Naive thymus-derived CD4-positive, alpha-beta T cell (primary cell): ENCODE results near the gene SHC2. TPM values are rescaled to one million over a fixed set of nuclear protein-coding genes. Genes with fewer than 3 reads are reported as not detected.

ENCODE experiments used
- ATAC-seq: fragments of 150-1000 bp; cut with Tn5 transposase; 2 replicates; pipeline ENCODE4 v1.10.0; 2021; ENCODE audit warnings: mild to moderate bottlenecking, moderate library complexity
- CTCF ChIA-PET: fragments of 350-600 bp; sonication (Branson Sonifier 250); formaldehyde crosslinking; loops from one replicate; lab custom pipeline; 2021; ENCODE audit warnings: antibody characterized with exemption; lab: Charles Lee
- POLR2A ChIA-PET: fragments of 350-600 bp; sonication (Branson Sonifier 250); formaldehyde crosslinking; loops from one replicate; lab custom pipeline; 2021; ENCODE audit warnings: antibody characterized with exemption, inconsistent platforms; lab: Charles Lee
- DNase-seq, 9 donors: peaks; one replicate each; pipeline versions ENCODE4 v3.0.0 to v3.0.0-alpha.2; 2020 to 2022; ENCODE audit warnings: mixed read lengths in 1 of 9
- H3K27ac ChIP-seq: one replicate; pipeline ENCODE4 v1.7.0; 2013; ENCODE audit warnings: mild to moderate bottlenecking, low read depth, low read length, moderate library complexity
- H3K27me3 ChIP-seq, 2 donors: one replicate each; pipeline ENCODE4 v1.7.0; 2013; ENCODE audit warnings: low read length in 2 of 2, mild to moderate bottlenecking in 2 of 2, moderate library complexity in 2 of 2; ENCODE audit not compliant: control insufficient read depth in 2 of 2, insufficient read depth in 2 of 2
- H3K36me3 ChIP-seq, 3 experiments: 1 replicate in 2 of 3; 2 replicates in 1 of 3; pipeline ENCODE4 v1.7.0; 2013; ENCODE audit warnings: low read length in 3 of 3, mild to moderate bottlenecking in 3 of 3, moderate library complexity in 1 of 3; ENCODE audit not compliant: insufficient read depth in 3 of 3, control insufficient read depth in 2 of 3
- H3K4me1 ChIP-seq, 2 donors: one replicate each; pipeline ENCODE4 v1.7.0; 2013; ENCODE audit warnings: low read length in 2 of 2, mild to moderate bottlenecking in 2 of 2, moderate library complexity in 1 of 2; ENCODE audit not compliant: control insufficient read depth in 2 of 2, insufficient read depth in 2 of 2
- H3K4me3 ChIP-seq: 2 replicates; pipeline ENCODE4 v1.7.0; 2013; ENCODE audit warnings: mild to moderate bottlenecking, low read length
- H3K9me3 ChIP-seq, 3 experiments: 1 replicate in 2 of 3; 2 replicates in 1 of 3; pipeline ENCODE4 v1.7.0; 2013; ENCODE audit warnings: low read length in 3 of 3; ENCODE audit not compliant: control insufficient read depth in 2 of 3
- H3K27ac Mint-ChIP-seq, 9 donors: one replicate each; pipeline ENCODE4 v1.8.0; 2020 to 2022; ENCODE audit warnings: mixed read lengths in 9 of 9, mild to moderate bottlenecking in 8 of 9, moderate library complexity in 5 of 9, inconsistent platforms in 2 of 9
- H3K27me3 Mint-ChIP-seq, 5 donors: one replicate each; pipeline ENCODE4 v1.8.0; 2021 to 2022; ENCODE audit warnings: mixed read lengths in 5 of 5, mild to moderate bottlenecking in 1 of 5
- H3K36me3 Mint-ChIP-seq, 5 donors: one replicate each; pipeline ENCODE4 v1.8.0; 2020 to 2022; ENCODE audit warnings: mixed read lengths in 5 of 5, mild to moderate bottlenecking in 3 of 5, inconsistent platforms in 1 of 5
- H3K4me1 Mint-ChIP-seq, 7 donors: one replicate each; pipeline ENCODE4 v1.8.0; 2020 to 2022; ENCODE audit warnings: mixed read lengths in 7 of 7, mild to moderate bottlenecking in 3 of 7, inconsistent platforms in 1 of 7
- H3K4me3 Mint-ChIP-seq, 10 donors: one replicate each; pipeline ENCODE4 v1.8.0; 2020 to 2022; ENCODE audit warnings: mild to moderate bottlenecking in 10 of 10, mixed read lengths in 10 of 10, moderate library complexity in 6 of 10, inconsistent platforms in 2 of 10
- H3K9me3 Mint-ChIP-seq, 11 donors: one replicate each; pipeline ENCODE4 v1.8.0; 2020 to 2022; ENCODE audit warnings: mixed read lengths in 11 of 11, mild to moderate bottlenecking in 4 of 11, inconsistent platforms in 1 of 11, moderate library complexity in 1 of 11
- intact Hi-C, 2 donors: fragments of 100-400 bp; cut with micrococcal nuclease; formaldehyde crosslinking; loops; one replicate each; pipeline ENCODE4 v1.15.1; 2023
- polyA plus RNA-seq, 2 donors: library from polyadenylated mRNA; unstranded; fragments of 300-500 nt; fragmentation: Illumina TruSeq; gene quantifications; one replicate each; pipeline ENCODE4 v1.2.3, GENCODE V29; 2021
- total RNA-seq, 6 experiments: library from RNA in 5 of 6; stranded (reverse) in 5 of 6; gene quantifications; 1 replicate in 5 of 6; 2 replicates in 1 of 6; pipeline ENCODE4 v1.2.3 and lab custom pipeline; 2021 to 2026

The SHC2 gene
- total and polyA plus RNA-seq, 7 experiments from 2014 or later = 0.82 to 2.3 (median 2.1) TPM; not detected in 4

DNA sequence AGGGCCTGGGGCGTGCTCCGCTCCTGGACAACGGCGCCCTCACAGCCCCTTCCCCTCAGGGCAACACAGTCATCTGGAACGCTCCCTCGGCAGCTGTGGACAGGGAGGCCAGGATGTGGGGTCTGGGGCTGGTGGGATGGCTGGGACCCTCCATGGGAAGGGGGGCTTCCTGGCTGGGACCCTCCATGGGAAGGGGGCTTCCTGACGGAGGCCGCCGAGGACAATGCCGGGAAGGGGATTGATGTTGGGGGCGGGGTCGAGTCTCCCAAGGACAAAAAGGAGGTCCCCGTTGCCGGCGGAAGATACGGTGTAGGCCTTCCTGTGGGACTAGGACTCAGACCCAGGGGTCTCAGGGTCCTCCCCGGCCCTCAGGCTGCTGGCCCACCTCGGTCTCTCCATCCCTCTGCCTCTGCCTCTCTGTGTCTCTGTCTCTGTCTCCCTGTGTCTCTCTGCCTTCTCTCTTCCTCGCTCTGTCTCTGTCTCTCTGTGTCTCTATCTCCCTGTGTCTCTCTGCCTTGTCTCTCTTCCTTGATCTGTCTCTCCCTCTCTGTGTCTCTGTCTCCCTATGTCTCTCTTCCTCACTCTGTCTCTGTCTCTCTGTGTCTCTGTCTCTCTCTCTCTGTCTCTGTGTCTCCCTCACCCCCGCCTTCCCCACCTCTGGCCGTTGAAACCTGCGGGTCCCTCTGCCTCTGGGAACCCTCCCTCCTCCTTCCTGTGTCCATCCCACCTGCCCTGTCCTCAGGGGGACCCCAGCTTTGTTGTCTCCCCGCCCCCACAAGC is 32.7 kb upstream of the SHC2 start:
- Histone ChIP-seq H3K9me3 (no peaks in the 10 kb centered on the region), H3K4me1 (peaks cover 0 to 13% of the 10 kb centered on the region in 2 donors), H3K27ac (no peak overlapping the region), H3K4me3 (no peak overlapping the region), H3K27me3 (no peaks in the 10 kb centered on the region), H3K36me3 (no peaks in the 10 kb centered on the region)
- Mint-ChIP-seq H3K4me3 (peak overlapping the region in 2 of 10 donors; percentile 27 to 67), H3K27ac (peak overlapping the region in 6 of 9 donors; percentile 4 to 86 (median 62)), H3K27me3 (peaks cover 0 to 15% (median 0%) of the 10 kb centered on the region in 5 donors), H3K36me3 (peaks cover 0 to 6% (median 0%) of the 10 kb centered on the region in 5 donors), H3K4me1 (peaks cover 4 to 14% (median 9%) of the 10 kb centered on the region in 7 donors), H3K9me3 (no peaks in the 10 kb centered on the region)
- DNase-seq = peak in 1 of 9 donors; percentile 11
- no peak for ATAC-seq
- intact Hi-C loops = no loop called here
- CTCF ChIA-PET = interaction anchor here (0.7 kb wide), 1 partner anchor 13 kb away, joined by 4 read pairs; no protein-coding TSS in a partner anchor
- POLR2A ChIA-PET = interaction anchor here (0.7 to 1.3 kb wide), 2 partner anchors 9 to 13 kb away, joined by 3 to 10 read pairs; no protein-coding TSS in a partner anchor

DNA sequence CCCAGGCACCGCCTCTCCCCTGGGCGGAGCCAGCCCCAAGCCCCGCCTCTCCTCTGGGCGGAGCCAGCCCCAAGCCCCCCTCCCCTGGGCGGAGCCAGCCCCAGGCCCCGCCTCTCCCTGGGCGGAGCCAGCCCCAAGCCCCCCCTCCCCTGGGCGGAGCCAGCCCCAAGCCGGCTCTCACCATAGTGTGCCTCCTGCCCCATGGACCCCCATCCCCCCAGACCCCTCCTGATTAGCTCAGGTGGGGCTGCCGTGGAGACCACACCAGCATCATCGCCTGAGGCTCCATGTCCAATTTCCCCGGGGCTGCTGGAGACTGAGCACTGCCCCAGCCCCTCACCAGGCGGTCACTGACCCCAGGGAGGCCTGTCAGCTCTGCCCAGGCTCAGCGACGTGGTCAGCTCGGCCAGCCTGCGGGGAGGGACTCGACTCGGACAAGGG is 31.3 kb upstream of the SHC2 start:
- no peak overlapping the region for H3K27ac ChIP-seq
- intact Hi-C loops = no loop called here
- peaks cover 0 to 5% of the 10 kb centered on the region in 2 donors for H3K4me1 ChIP-seq
- POLR2A ChIA-PET = interaction anchor here (0.7 to 1.3 kb wide), 2 partner anchors 9 to 14 kb away, joined by 5 to 10 read pairs; no protein-coding TSS in a partner anchor
- Mint-ChIP-seq H3K4me1 (peaks cover 6 to 15% (median 11%) of the 10 kb centered on the region in 7 donors), H3K4me3 (no peak overlapping the region), H3K27me3 (peaks cover 0 to 9% (median 0%) of the 10 kb centered on the region in 5 donors), H3K27ac (no peak overlapping the region), H3K36me3 (peaks cover 0 to 6% (median 0%) of the 10 kb centered on the region in 5 donors), H3K9me3 (no peaks in the 10 kb centered on the region)
- H3K4me3 ChIP-seq = no peak overlapping the region
- ATAC-seq = peak; percentile 39
- DNase-seq = peak in 3 of 9 donors; percentile 31 to 72 (median 50)
- no peaks in the 10 kb centered on the region for H3K36me3 ChIP-seq
- CTCF ChIA-PET = no interaction called here
- no peaks in the 10 kb centered on the region for H3K27me3 ChIP-seq
- no peaks in the 10 kb centered on the region for H3K9me3 ChIP-seq

DNA sequence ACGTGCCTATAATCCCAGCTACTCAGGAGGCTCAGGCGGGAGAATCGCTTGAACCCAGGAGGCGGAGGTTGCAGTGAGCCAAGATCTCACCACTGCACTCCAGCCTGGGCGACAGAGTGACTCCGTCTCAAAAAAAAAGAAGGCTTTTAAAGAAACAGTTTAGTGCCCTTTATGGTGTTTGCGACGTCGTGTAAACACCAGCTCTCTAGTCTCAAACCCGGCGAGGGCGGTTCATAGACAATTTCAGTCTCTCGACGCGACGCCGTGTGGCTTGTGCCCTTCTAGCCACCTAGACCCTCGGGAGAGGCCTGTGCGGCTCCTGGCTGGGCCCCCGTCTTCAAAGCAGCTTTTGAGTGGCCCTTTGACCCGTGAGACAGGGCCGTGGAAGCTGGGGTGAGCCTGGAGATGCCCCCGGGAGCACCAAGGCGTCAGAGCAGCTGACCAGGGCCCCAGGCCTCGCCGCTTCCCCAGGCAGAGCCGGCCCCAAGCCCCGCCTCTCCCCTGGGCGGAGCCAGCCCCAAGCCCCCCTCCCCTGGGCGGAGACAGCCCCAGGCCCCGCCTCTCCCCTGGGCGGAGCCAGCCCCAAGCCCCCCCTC is 30.4 kb upstream of the SHC2 start:
- H3K27me3 ChIP-seq = no peaks in the 10 kb centered on the region
- DNase-seq (peak in 1 of 9 donors; percentile 44), ATAC-seq (no peak)
- H3K4me3 Mint-ChIP-seq = no peak overlapping the region
- POLR2A ChIA-PET = interaction anchor here (1.0 to 1.9 kb wide), 4 partner anchors 15 to 20 kb away, joined by 3 to 18 read pairs (median 6); no protein-coding TSS in a partner anchor
- H3K27me3 Mint-ChIP-seq = peaks cover 0 to 10% (median 0%) of the 10 kb centered on the region in 5 donors
- H3K9me3 Mint-ChIP-seq = no peaks in the 10 kb centered on the region
- H3K36me3 ChIP-seq = no peaks in the 10 kb centered on the region
- H3K4me1 ChIP-seq = peaks cover 0 to 5% of the 10 kb centered on the region in 2 donors
- peak overlapping the region; percentile 29 for H3K27ac ChIP-seq
- H3K27ac Mint-ChIP-seq = no peak overlapping the region
- intact Hi-C loops = no loop called here
- no peak overlapping the region for H3K4me3 ChIP-seq
- CTCF ChIA-PET = no interaction called here
- H3K4me1 Mint-ChIP-seq = peaks cover 6 to 15% (median 11%) of the 10 kb centered on the region in 7 donors
- no peaks in the 10 kb centered on the region for H3K9me3 ChIP-seq
- H3K36me3 Mint-ChIP-seq = peaks cover 0 to 6% (median 0%) of the 10 kb centered on the region in 5 donors

DNA sequence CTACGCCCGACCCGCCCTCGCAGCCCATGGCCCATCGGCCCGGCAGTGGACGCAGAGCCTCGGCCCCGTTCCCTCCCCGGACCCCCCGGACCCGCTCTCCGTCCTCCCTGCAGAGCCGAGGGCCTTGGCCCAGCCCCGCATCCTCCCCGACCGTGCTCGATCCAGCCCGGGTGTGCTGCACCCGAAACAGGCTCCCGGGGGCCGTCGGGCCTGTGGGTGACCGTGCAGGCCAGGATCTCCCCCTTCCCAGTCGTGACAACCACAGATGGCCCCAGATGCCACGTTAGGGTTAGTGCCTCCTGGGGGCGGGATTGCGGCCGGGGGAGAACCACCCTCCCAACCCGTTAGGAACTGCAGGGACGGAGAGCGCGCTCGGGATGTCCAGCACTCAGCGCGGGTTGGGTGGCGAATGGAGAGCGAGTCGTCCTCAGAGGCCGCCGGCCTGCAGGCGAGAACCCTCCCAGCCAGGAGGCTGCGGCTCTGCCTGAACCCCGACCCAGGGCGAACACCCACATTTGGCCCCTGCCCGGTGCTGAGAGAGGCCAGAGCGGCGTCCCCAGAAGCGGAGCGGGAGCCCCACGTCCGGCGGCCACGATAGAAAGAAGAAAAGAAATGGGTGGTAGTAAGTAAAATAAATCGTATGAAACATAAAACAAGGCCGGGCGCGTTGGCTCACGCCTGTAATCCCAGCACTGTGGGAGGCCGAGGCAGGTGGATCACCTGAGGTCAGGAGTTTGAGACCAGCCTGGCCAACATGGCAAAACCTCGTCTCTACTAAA is 28.8 kb upstream of the SHC2 start:
- Histone ChIP-seq H3K27me3 (no peaks in the 10 kb centered on the region), H3K4me3 (peak overlapping the region; percentile 62), H3K4me1 (peaks cover 0 to 5% of the 10 kb centered on the region in 2 donors), H3K27ac (peak overlapping the region; percentile 96), H3K9me3 (no peaks in the 10 kb centered on the region), H3K36me3 (no peaks in the 10 kb centered on the region)
- DNase-seq (no peak), ATAC-seq (no peak)
- ChIA-PET CTCF (interaction anchor here (0.8 to 2.4 kb wide), 2 partner anchors 17 to 21 kb away, joined by 3 to 14 read pairs; partner anchors contain the start of gene TPGS1), POLR2A (interaction anchor here (0.8 to 3.1 kb wide), 9 partner anchors 8 to 370 kb away, joined by 3 to 54 read pairs (median 4); partner anchors contain the start of gene TPGS1)
- Mint-ChIP-seq H3K4me1 (peaks cover 6 to 15% (median 11%) of the 10 kb centered on the region in 7 donors), H3K36me3 (peaks cover 0 to 6% (median 0%) of the 10 kb centered on the region in 5 donors), H3K9me3 (no peaks in the 10 kb centered on the region), H3K27ac (peak overlapping the region; percentile 31 to 80 (median 70)), H3K27me3 (peaks cover 0 to 13% (median 11%) of the 10 kb centered on the region in 5 donors), H3K4me3 (peak overlapping the region; percentile 65 to 87 (median 76))
- intact Hi-C loops = loop anchor here (1.0 to 2.0 kb wide), 4 partner anchors 18 to 307 kb away; partner anchors contain the start of genes TPGS1 (in 2 of the 2), CDC34 (in 1 of the 2) and PTBP1 (in 1 of the 2)

DNA sequence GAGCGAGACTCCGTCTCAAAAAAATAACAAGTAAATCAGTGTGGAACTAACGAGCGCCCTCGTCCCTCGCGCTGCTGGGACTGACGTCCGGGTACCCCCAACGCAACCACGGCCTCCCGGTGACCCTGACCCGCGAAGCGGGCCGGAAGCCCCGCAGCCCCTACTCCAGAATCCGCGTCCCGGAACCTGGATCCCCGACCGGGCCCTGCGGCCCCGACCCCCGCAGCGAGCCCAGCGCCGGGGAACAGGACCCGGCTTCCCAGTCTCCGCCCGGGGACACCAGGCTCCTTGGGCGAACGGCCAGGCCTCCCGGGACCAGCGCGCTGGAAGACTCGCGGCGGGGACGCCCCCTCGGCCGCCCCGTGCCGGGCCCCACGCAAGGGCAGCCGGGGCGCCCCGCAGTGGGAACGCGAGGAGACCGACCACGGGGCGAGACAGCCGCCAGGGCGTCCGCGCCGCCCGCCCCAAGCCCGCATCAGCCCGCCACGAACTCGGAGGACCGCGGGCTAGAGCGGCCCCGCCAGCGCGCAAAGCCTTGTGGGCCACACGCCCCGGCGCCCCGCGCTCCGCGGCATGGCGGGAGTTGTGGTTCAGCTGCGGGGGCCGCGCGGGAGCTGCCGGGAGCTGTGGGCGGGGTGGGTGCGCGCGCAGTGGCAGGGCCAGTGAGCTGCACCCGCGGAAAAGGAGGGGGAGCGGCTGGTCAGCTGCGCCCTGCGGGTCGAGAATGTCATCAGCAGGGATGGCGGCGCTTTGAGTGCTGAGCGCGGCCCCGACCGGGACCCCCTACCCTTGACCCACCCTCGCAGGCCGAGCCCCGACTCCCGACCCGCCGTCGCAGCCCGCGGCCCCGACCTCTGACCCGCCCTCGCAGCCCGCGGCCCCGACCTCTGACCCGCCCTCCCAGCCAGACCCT is 27.9 kb upstream of the SHC2 start:
- H3K36me3 Mint-ChIP-seq = peaks cover 0 to 5% (median 0%) of the 10 kb centered on the region in 5 donors
- ATAC-seq = peak; percentile 97
- Histone ChIP-seq H3K36me3 (no peaks in the 10 kb centered on the region), H3K27ac (peak overlapping the region; percentile 96), H3K9me3 (no peaks in the 10 kb centered on the region), H3K4me3 (peak overlapping the region; percentile 62), H3K27me3 (no peaks in the 10 kb centered on the region), H3K4me1 (peaks cover 0 to 5% of the 10 kb centered on the region in 2 donors)
- H3K9me3 Mint-ChIP-seq = peaks cover 0 to 1% (median 0%) of the 10 kb centered on the region in 11 donors
- peak overlapping the region in 8 of 9 donors; percentile 69 to 88 (median 75) for H3K27ac Mint-ChIP-seq
- ChIA-PET CTCF (interaction anchor here (0.8 to 2.4 kb wide), 3 partner anchors 18 to 22 kb away, joined by 3 to 14 read pairs (median 5); partner anchors contain the start of gene TPGS1), POLR2A (interaction anchor here (0.6 to 3.1 kb wide), 8 partner anchors 9 to 1100 kb away, joined by 3 to 54 read pairs (median 4); partner anchors contain the start of gene TPGS1)
- H3K4me1 Mint-ChIP-seq = peaks cover 3 to 14% (median 9%) of the 10 kb centered on the region in 7 donors
- H3K4me3 Mint-ChIP-seq = peak overlapping the region; percentile 65 to 87 (median 81)
- peak; percentile 88 to 95 (median 92) for DNase-seq
- intact Hi-C loops = loop anchor here (1.0 to 2.0 kb wide), 4 partner anchors 19 to 308 kb away; partner anchors contain the start of genes TPGS1 (in 2 of the 2), CDC34 (in 1 of the 2) and PTBP1 (in 1 of the 2)
- H3K27me3 Mint-ChIP-seq = peaks cover 0 to 19% (median 11%) of the 10 kb centered on the region in 5 donors
